GM18870 (cell line): ENCODE data around the gene BRIX1.
"Not testable (repeated sequence)": the region's sequence is repeated elsewhere in the genome, so short reads cannot be mapped to it uniquely, and the experiment has no call there.

Experiments used
- ATAC-seq: cut with Tn5 transposase; IDR thresholded peaks from one replicate; pipeline ENCODE4 v1.9.1; 2021; ENCODE audit warnings: moderate library complexity; ENCODE audit not compliant: unreplicated experiment

BRIX1 gene

DNA sequence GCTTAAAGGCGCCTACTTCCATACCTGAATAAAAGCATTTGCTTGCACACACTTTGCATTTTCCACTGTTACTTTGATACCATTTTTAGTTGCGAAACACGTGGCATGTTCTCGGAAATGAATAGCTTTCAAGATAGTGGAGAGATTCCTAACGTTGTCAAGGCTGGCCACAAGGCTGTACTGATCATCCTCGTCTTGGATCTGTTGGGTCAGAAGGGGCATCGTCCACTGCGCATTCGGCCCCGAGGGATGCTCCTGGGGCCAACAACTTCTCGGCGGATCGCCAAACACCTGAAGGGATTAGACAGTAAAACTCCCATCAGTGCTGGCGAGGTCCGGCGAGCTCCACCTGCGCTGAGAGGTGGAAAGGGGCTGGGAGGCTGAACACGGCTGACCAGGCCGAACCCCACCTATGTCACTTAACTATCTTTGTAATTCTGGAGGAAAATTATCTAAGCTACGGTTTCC is 806 bp upstream of the BRIX1 start:
- ATAC-seq, result peak; percentile 20

DNA sequence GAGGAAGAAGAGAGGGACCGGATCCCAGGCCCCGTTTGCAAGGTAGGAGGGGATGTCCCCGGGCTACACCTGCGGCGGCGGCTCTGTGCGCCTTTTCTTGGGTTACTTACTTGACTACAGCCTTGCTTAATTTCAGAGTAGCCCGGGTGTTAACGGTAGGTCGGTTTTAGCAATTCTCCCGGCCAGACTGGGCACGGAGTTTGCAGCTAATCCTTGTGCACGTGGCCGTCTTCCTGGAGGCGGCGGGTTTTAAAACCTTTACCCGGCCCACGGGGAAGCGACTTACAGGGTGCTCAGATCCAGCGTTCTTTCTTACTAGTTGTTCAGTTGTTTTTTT is 313 bp downstream of the BRIX1 start:
- peak; percentile 15 for ATAC-seq

DNA sequence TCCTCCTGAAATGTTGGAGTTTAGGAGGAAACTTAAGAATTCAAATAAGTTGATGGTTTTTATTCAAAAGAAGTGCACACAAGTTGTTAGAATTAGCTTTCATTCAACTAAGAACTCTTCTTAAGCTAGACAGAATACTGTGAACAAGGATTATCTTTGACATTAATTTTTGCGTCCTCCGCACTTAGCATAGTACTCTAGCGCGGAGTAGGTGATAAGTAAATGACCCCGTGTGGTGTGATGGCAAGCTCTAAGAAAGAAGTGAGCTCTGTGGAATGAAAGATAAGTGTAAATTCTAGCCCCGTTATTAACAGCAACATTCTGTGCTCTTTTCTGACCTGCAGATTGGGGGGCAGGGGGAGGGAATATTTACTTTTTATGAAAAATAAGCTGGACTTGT is 1.0 kb downstream of the BRIX1 start:
- no peak for ATAC-seq

DNA sequence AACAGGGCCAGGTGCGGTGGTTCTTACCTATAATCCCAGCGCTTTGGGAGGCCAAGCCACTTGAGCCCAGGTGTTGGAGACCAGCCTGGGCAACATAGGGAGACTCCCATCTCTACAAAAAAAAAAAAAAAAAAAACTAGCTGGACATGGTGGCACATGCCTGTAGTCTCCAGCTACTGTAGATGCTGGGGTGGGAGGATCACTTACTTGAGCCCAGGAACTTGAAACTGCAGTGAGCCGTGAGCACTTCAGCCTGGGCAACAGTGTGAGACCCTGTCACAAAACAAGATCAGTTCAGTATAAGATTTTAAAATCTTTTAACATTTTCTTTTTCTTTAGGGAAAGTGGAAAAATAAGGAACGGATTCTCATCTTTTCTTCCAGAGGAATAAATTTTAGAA is 2.5 kb downstream of the BRIX1 start:
- ATAC-seq, result no peak

DNA sequence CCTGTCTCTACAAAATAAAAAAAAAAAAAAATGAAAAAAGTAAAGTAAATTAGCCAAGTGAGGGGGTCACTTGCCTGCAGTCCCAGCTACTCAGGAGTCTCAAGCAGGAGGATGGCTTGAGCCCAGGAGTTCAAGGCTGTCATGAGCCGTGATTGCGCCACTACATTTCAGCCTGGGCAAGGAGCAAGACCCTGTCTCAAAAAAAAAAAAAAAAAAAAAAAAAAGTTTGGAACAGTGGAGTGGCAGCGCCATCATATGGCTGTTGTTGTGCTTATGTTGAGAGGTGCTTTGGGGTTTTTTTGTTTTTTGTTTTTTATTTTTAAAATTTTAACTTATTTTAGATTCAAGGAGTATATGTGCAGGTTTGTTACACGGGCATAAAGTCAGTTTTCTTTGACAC is 3.6 kb downstream of the BRIX1 start:
- ATAC-seq, result no peak

DNA sequence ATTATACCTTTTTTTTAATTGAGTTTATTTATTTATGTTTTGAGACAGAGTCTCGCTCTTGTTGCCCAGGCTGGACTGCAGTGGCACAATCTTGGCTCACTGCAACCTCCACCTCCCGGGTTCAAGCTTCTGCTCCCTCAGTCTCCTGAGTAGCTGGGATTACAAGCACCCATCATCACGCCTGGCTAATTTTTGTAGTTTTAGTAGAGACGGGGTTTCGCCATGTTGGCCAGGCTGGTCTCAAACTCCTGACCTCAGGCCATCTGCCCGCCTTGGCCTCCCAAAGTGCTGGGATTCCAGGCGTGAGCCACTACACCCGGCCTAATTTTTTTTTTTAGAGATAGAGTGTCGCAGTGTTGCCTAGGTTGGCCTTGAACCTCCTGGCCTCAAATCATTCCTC is 7.7 kb downstream of the BRIX1 start:
- not testable (repeated sequence) for ATAC-seq

DNA sequence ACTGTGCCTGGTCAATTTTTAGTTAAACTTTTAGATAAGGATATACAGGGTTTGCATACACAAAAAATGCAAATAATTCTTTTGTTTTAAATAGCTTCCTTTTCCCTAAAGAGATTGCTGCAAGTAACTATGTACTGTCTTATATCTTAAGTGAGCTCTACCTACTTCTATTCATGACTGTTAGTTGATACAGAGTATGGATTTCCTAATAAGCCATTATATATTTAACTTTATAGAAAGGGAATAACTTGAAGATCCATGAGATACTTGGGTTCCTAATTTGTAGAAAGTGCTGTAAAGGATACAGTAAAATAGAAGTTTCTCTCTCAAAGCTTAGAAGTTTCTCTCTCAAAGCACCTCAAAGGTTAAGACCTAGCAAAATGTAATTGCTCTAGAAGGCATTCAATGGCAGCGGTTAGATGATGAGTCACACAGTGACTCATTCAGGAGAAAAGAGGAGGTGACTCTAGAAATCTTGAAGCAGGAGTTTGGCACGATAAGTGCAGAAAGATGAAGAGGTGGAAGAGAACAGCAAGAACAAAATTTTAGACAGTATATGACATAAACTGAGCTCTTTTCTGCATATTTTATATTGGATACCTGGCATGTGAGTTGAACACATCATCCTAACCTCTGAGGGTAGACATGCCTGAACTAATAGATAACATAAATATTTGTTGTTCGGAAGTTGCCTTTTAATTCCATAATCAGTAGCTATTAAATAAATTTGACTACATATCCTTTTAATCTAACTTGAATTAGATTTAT is 8.4 kb downstream of the BRIX1 start:
- ATAC-seq, result peak; percentile 51

DNA sequence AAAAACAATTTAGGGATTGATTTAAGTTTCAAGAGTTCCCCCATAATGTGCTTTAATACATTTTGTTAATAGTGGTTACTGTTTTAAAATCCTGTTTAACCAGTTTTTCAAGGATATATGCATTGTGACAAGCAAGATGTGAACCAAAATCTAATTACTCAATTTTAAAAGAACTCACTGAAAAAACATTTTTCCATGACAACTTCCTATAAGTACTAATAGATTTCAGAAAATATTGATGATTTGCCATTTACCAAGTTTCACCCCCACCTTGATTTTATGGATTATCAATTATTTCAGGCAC is 8.9 kb downstream of the BRIX1 start:
- ATAC-seq, result no peak

DNA sequence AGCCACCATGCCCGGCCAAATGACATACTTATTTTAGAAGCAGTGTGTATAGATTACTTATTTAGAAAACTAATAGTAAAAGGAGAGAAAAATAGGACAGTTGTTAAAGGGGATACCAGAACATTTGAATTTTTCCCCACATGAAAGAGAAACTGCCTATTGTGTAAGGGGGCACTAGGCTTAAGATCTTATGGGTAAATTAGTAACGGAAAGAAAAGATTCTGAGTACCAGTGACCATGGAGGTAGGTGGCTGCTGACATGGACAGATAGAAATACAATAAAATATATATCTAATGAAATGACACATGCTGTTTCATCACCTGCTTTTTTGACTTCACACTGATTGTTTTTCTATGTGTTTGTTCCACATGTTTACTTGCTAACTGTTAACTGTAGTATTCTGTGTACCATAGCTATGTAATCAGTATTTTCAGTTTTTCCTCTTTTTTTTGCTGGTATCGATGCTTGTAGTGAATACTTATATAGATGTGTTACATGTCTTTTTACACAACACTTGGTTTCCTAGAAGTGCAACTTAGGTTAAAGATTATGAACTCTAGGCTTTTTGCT is 10.9 kb downstream of the BRIX1 start:
- ATAC-seq, result no peak

DNA sequence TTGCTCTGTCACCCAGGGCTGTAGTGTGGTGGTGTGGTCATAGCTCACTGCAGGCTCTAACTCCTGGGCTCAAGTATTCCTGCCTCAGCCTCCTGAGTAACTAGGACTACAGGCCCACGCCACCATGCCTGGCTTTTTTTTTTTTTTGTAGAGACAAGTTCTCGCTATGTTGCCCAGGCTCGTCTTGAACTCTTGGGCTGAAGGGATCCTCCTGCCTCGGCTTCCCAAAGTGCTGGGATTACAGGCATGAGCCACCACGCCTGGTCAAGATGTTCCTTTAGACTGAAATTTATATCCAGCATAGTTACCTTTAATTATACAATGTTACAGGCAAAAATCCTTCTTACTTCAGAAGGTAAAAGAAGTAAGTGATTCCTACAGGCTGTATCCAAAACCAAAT is 12.3 kb downstream of the BRIX1 start:
- no peak for ATAC-seq

DNA sequence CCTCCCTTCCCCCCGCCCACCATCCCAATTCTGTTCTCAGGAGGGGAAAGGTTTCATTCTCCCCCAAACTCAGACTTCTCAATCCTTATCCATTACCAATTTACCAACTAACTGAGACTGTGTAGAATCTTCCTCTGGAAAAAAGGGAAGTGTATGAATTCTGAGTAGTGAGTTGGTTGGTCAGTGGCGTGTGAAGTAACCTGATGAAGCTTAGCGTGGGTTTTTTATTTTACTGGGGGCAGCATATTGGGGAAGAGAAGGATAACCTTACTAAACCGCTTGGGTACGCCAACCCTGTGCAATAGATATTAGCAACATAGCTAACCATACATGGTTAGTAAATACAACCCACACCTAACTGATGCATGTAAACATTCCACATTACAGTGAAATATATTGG is 12.8 kb downstream of the BRIX1 start:
- no peak for ATAC-seq

DNA sequence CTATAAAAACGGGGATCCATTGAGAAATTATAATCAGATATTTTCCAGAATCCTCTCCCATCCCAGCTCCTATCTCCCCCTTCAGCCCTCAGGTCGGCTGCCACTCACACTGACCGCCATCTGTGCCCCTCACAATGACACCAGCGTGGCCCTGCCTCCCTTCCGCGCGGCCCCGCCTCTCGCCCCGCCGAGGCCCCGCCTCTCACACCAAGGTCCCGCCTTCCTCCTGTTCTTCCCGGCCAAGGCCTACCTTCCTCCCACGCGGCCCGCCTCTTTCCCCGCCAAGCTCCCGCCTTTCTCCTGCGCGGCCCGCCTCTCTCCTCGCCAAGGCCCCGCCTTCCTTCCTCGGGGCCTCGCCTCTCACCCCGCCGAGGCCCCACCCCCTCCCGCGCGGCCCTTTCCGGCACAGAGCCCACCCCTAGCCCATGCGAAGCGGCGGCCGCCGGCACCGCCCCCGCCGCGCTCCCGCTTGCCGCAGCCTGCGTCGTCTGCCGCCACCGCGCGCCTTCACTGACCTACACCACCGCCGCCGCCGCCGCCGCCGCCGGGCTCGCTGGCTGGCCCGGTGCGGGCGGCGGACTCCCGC is 13.7 kb downstream of the BRIX1 start, which contains the start of gene DNAJC21:
Gene DNAJC21, plus strand, starts transcription at position 426 of the 586 bp plus-strand sequence. CDS start 261 bp downstream, outside the sequence.
- peak; percentile 89 for ATAC-seq

DNA sequence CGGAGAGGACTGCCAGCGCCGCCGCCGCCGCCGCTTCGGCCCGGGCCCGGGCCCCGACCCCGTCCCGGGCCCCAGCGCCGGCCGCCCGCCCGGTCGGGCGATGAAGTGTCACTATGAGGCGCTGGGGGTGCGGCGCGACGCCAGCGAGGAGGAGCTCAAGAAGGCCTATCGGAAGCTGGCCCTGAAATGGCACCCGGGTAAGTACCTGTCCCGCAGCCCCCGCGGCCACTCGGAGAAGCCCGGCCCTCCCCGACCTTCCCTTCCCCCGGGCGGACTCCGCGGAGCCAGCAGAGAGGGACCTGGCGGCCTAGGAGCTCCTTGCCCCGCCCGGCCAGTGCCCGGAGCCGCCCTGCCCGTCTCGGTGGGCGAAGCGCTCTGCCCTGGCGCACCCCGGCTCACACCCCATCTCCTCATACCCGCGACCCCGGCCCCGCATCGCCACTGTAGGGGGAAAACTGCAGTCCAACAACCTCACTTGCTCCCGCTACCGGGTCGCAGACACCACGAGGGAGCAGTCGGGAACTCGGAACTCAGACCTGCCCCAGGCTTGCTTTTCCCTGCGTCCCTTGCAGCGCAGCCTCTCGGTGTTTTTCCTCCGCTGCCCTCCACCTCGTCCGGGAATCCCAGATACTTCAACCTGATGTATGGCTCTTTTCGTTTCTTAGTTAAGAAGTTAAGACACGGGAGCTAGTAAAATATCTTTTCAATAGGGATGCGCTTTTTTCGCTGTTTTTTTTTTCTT is 14.4 kb downstream of the BRIX1 start:
- ATAC-seq, result peak; percentile 60

DNA sequence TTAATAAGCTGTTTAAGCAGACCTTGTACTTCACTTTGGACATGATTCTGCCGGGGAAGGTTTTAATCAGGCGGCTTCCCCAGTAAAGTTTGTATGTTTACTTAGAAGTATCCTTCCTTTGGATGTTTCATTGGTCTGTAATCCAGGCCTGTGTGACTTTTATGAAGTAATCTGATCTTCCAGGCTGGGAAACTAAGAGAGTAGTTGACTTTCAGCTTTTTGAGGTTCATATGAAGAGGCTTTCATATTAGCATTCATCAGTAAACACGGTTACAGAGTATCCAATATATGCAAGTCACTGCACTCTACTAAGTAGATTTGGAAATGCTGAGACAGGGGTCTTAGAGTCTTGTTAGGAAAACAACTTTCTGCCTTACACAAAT is 14.9 kb downstream of the BRIX1 start:
- ATAC-seq, result no peak

DNA sequence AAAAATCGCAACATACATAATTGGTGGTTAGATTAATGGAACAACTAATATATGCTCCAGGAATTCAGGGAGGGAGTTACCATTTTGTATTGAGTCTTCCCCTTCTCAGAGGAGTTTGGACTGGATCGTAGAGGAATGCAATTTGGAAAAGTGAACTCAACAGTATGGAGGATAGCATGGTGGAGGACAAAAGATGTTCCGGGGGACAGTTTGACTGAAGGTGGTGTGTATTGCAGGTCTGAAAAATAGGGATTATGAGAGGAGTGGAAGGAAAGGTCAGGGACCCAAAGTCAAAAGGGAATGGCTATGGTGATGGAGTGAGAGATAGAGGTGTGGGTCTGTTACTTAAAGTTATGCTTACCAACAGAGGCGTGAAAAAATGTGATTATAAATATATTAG is 15.4 kb downstream of the BRIX1 start:
- no peak for ATAC-seq

DNA sequence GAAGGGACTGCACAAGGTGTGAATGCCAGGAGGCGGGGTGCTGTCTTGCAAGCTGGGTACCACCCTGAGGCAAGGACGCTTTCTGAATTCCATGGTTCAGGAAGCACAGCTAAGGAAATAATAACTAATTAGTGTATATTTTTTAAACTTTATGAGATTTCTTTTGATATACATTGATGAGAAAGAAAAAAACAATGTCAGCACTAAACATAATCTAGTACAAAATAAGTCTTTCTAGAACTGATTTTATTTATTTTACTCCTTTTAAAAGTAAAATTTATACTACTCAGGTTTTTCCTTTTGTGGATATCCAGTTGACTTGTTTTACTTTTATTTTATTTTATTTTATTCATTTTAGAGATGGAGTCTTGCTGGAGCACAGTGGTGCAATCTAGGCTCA is 17.4 kb downstream of the BRIX1 start:
- ATAC-seq, result no peak

DNA sequence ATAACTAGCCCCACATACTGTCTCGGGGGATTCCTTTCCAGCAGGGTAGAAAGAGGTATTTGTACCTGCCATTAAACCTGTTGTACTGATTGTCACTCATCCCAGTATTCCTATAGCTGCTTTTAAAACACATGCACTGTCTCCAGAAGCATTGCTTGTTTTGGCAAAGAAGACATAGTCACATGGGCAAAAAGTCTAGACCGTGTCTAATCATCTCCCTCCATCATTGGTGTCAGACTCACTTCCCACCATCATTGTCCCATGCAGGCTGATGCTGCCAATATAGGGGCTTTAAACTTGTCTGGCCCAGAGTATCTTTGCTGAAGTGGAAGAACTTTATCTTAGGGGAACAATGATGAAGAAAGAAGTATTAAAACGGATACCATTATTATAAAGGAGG is 26.4 kb downstream of the BRIX1 start:
- no peak for ATAC-seq

DNA sequence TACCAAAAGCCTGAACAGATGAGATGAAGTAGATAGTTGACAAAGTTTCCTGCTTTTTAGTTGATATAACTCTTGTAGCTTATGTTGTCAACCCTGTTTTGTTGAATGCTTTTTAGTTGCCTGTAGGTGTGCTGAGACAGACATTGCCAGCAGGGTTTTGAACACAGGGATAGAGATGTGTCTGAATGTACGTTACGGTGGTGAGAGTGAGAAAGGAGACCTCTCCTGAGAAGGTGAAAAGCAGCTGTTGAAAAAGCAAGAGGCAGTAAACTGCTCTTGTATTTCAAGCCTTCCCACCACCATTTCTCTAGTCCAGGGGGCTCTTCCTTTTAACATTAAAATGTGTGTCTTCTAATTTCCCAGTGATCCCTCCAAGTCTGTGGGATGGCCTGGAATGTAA is 28.5 kb downstream of the BRIX1 start:
- no peak for ATAC-seq

DNA sequence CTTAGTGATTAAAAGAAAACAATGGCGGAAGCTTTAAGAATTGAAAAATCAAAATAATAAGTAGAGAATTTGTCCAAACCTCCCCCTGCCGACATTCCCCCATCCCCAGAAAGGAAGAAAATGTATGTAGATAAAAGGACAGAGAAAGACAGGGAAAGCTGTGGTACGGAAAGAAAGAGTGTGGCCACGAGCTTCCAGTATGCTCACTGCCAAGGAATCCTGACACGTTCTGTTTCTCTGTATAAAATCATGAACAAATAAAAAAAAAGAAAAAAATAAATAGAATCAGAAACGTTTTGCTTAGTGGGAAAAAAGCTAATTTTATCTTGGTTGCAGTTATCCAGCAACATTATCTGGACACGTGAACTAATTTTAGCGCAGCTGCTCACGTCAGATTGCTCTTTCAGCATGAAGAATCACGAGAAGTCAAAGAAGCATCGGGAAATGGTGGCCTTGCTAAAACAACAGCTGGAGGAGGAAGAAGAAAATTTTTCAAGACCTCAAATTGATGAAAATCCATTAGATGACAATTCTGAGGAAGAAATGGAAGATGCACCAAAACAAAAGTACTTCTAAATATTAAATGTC is 29.0 kb downstream of the BRIX1 start:
- no peak for ATAC-seq

DNA sequence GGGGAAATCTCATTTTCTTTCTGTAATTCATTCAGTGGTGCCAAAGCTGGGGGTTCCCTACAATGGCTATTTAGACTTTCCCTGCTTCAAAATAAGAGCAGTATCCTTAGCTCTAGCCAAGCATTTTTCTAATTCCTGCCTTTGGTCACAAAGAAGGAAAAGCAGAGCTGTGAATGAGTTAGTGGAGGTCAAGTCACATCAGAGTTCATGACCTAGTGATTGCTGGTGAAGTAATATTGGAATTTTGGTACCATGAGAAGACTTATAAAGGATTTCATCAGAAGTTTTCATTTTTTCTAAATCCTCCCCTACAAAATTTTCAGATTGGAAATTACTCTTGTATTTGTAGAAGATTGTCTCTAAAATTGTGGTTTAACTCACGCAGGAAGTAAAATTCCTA is 41.8 kb downstream of the BRIX1 start:
- ATAC-seq, result no peak

DNA sequence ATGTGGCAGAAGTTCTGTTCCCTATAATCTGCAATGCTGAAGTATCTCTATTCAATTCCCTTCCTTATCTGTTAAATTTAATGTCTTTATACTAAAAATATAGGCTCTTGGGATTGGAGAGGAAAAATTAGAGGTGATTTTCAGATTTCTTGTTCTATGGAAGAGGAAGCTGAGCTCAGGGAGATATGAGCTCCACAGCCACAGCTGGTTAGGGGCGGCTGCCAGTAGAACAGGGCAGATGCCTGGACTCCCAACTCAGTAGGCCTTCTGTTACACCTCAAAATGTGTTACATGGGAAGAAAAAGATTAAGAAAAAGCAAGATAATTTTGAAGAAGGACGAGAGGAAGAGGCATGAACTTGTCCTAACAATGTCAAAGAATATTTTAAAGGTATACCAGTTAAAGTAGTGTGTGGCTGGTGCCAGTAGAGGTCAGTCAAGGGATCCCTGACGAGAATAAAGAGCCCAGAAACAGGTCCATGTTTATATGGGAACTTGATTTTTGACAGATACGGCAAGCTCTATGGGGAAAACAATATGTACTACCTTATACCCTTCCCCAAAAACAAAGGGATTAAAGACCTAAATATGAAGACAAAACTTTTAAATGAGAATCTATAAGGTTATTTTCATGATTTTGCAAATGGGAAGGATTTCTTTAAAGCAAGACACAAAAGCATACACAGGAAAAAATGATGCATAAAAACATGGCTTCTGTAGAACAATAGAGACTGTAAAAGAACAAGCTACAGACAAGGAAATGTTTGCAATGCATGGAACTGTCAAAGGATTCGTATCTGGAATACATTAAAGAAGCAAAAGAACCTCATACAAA is 42.6 kb downstream of the BRIX1 start:
- ATAC-seq, result no peak
